ENCODE measurements around the gene NFIX. TPM values are rescaled to one million over a fixed set of nuclear protein-coding genes. Genes with fewer than 3 reads are reported as not detected.
A peak's percentile ranks its signal among the peaks of the same experiment; 100 is the strongest.

The NFIX gene
- total and polyA plus RNA-seq, 2 of the 13 experiments (the other 11 are each of a cell fraction or from before 2014, with no cell fraction given), result 3.4 to 5.4 TPM

- TF ChIP-seq ZNF18 (CRISPR knock-in tag; IDR thresholded peaks at IDR 0.05; ENCODE audit: insufficient replicate concordance) (no peak), PAWR (CRISPR knock-in tag; IDR thresholded peaks at IDR 0.05; ENCODE audit: borderline replicate concordance) (no peak), NBN (conservative IDR thresholded peaks at IDR 0.05) (no peak), ZNF33A (CRISPR knock-in tag; IDR thresholded peaks at IDR 0.05; ENCODE audit: borderline replicate concordance) (peak; percentile 72; the same call in 1 of the 2 replicates), CBX2 (IDR thresholded peaks at IDR 0.05; ENCODE audit: low read depth, low read length) (no peak), CBX2 (CRISPR knock-in tag; IDR thresholded peaks at IDR 0.05; ENCODE audit: low read depth) (no peak), CENPBD1 (CRISPR knock-in tag; IDR thresholded peaks at IDR 0.05; ENCODE audit: borderline replicate concordance, low read depth) (no peak), ZNF17 (CRISPR knock-in tag; IDR thresholded peaks at IDR 0.05) (no peak), BCL3 (CRISPR knock-in tag; IDR thresholded peaks at IDR 0.05) (peak; percentile 62; the same call in 1 of the 2 replicates), SIX4 (CRISPR knock-in tag; IDR thresholded peaks at IDR 0.05) (no peak), GMEB2 (CRISPR knock-in tag; IDR thresholded peaks at IDR 0.05; ENCODE audit: low read depth) (no peak), ZNF512 (CRISPR knock-in tag; IDR thresholded peaks at IDR 0.05) (no peak), ZNF10 (CRISPR knock-in tag; IDR thresholded peaks at IDR 0.05; ENCODE audit: borderline replicate concordance, low read depth) (no peak), FOXA1 (IDR thresholded peaks at IDR 0.05) (no peak), FOXA1 (CRISPR knock-in tag; IDR thresholded peaks at IDR 0.05) (no peak), ZNF552 (CRISPR knock-in tag; IDR thresholded peaks at IDR 0.05; ENCODE audit: borderline replicate concordance) (no peak), NFE2L1 (CRISPR knock-in tag; IDR thresholded peaks at IDR 0.05; ENCODE audit: borderline replicate concordance) (no peak; the same call in 1 of the 2 replicates), REPIN1 (CRISPR knock-in tag; IDR thresholded peaks at IDR 0.05; ENCODE audit: borderline replicate concordance, low read depth) (0 out of 2 replicates have a peak, but pooled peaks have one; percentile 31), FLYWCH1 (CRISPR knock-in tag; IDR thresholded peaks at IDR 0.05) (no peak), IKZF4 (CRISPR knock-in tag; IDR thresholded peaks at IDR 0.05; ENCODE audit: borderline replicate concordance, low read depth, not compliant biosample characterization) (no peak), ZC3H4 (CRISPR knock-in tag; IDR thresholded peaks at IDR 0.05; ENCODE audit: borderline replicate concordance) (no peak), SMARCE1 (IDR thresholded peaks at IDR 0.05; ENCODE audit: borderline replicate concordance) (no peak), REL (CRISPR knock-in tag; conservative IDR thresholded peaks at IDR 0.05) (no peak)
Observed at GRCh38 chr19:13116282-13117175, 121.3 kb downstream of the NFIX start, which contains the start of gene TRMT1 (continued).
